Measurements from ENCODE around the gene KIF15.
A peak's percentile ranks its signal among the peaks of the same experiment; 100 is the strongest.
"Not testable (repeated sequence)": the region's sequence is repeated elsewhere in the genome, so short reads cannot be mapped to it uniquely, and the experiment has no call there.

KIF15 gene

GRCh38 chr3:44831232-44831631 is 69.6 kb downstream of the KIF15 start:
- Histone ChIP-seq H3K27me3 (ENCODE audit: control insufficient read depth, insufficient read depth, low read length) (no peaks in the 10 kb centered on the region), H3K36me3 (ENCODE audit: control insufficient read depth, low read depth, low read length) (peaks cover 47% of the 10 kb centered on the region), H3K4me3 (ENCODE audit: low read length) (no peak overlapping the region), H3K4me1 (ENCODE audit: control insufficient read depth, low read depth, low read length) (no peaks in the 10 kb centered on the region), H3K27ac (ENCODE audit: low read length) (no peak overlapping the region), H3K9me3 (ENCODE audit: control insufficient read depth, low read depth, low read length) (no peaks in the 10 kb centered on the region), H3K9ac (ENCODE audit: low read length) (no peak overlapping the region)

DNA sequence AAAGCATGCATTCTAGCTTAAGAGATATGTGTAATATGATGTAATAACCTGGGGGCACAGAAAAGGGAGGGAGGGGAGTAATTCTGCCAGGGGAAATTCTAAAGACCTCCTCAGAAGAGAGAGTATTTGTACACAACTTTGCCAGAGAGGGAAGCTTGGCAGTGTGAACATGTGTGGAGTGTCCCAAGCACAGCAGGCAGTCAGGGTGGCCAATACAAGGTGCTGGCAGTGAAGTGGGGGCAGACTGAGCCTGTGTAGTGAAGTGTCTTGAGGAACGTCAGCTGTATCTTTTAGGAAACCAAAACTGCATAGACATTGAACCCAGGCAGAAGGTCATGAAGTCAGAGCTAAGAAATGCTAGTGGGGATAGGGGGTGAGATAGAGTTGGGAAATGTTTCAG is 70.4 kb downstream of the KIF15 start:
- Histone ChIP-seq H3K4me3 (ENCODE audit: low read length) (no peak overlapping the region), H3K27ac (ENCODE audit: low read length) (no peak overlapping the region), H3K9me3 (ENCODE audit: control insufficient read depth, low read depth, low read length) (no peaks in the 10 kb centered on the region), H3K27me3 (ENCODE audit: control insufficient read depth, insufficient read depth, low read length) (no peaks in the 10 kb centered on the region), H3K36me3 (ENCODE audit: control insufficient read depth, low read depth, low read length) (peaks cover 46% of the 10 kb centered on the region), H3K4me1 (ENCODE audit: control insufficient read depth, low read depth, low read length) (no peaks in the 10 kb centered on the region), H3K9ac (ENCODE audit: low read length) (no peak overlapping the region)

- Histone ChIP-seq H3K4me3 (ENCODE audit: low read length) (no peak overlapping the region), H3K4me1 (ENCODE audit: control insufficient read depth, low read depth, low read length) (no peaks in the 10 kb centered on the region), H3K9ac (ENCODE audit: low read length) (no peak overlapping the region), H3K36me3 (ENCODE audit: control insufficient read depth, low read depth, low read length) (peaks cover 48% of the 10 kb centered on the region), H3K27ac (ENCODE audit: low read length) (no peak overlapping the region), H3K9me3 (ENCODE audit: control insufficient read depth, low read depth, low read length) (no peaks in the 10 kb centered on the region), H3K27me3 (ENCODE audit: control insufficient read depth, insufficient read depth, low read length) (no peaks in the 10 kb centered on the region)
Observed at GRCh38 chr3:44832965-44833364, 71.4 kb downstream of the KIF15 start.

GRCh38 chr3:44833394-44833793 is 71.8 kb downstream of the KIF15 start:
- H3K36me3 ChIP-seq (ENCODE audit: control insufficient read depth, low read depth, low read length): peaks cover 48% of the 10 kb centered on the region

GRCh38 chr3:44835684-44836083 is 74.1 kb downstream of the KIF15 start:
- Histone ChIP-seq H3K4me3 (ENCODE audit: low read length) (no peak overlapping the region), H3K27me3 (ENCODE audit: control insufficient read depth, insufficient read depth, low read length) (no peaks in the 10 kb centered on the region), H3K9me3 (ENCODE audit: control insufficient read depth, low read depth, low read length) (no peaks in the 10 kb centered on the region), H3K9ac (ENCODE audit: low read length) (no peak overlapping the region), H3K36me3 (ENCODE audit: control insufficient read depth, low read depth, low read length) (peaks cover 54% of the 10 kb centered on the region), H3K27ac (ENCODE audit: low read length) (no peak overlapping the region), H3K4me1 (ENCODE audit: control insufficient read depth, low read depth, low read length) (no peaks in the 10 kb centered on the region)

More at GRCh38 chr3:44833394-44833793, 71.8 kb downstream of the KIF15 start:
- no peaks in the 10 kb centered on the region for H3K27me3 ChIP-seq (ENCODE audit: control insufficient read depth, insufficient read depth, low read length)
- no peaks in the 10 kb centered on the region for H3K9me3 ChIP-seq (ENCODE audit: control insufficient read depth, low read depth, low read length)
- H3K4me1 ChIP-seq (ENCODE audit: control insufficient read depth, low read depth, low read length): no peaks in the 10 kb centered on the region
- H3K27ac ChIP-seq (ENCODE audit: low read length): no peak overlapping the region
- no peak overlapping the region for H3K4me3 ChIP-seq (ENCODE audit: low read length)
- H3K9ac ChIP-seq (ENCODE audit: low read length): no peak overlapping the region

GRCh38 chr3:44842376-44842775 is 80.8 kb downstream of the KIF15 start:
- Histone ChIP-seq H3K9me3 (ENCODE audit: control insufficient read depth, low read depth, low read length) (no peaks in the 10 kb centered on the region), H3K27me3 (ENCODE audit: control insufficient read depth, insufficient read depth, low read length) (no peaks in the 10 kb centered on the region), H3K4me1 (ENCODE audit: control insufficient read depth, low read depth, low read length) (no peaks in the 10 kb centered on the region), H3K27ac (ENCODE audit: low read length) (no peak overlapping the region), H3K36me3 (ENCODE audit: control insufficient read depth, low read depth, low read length) (peaks cover 77% of the 10 kb centered on the region), H3K9ac (ENCODE audit: low read length) (no peak overlapping the region), H3K4me3 (ENCODE audit: low read length) (no peak overlapping the region)

DNA sequence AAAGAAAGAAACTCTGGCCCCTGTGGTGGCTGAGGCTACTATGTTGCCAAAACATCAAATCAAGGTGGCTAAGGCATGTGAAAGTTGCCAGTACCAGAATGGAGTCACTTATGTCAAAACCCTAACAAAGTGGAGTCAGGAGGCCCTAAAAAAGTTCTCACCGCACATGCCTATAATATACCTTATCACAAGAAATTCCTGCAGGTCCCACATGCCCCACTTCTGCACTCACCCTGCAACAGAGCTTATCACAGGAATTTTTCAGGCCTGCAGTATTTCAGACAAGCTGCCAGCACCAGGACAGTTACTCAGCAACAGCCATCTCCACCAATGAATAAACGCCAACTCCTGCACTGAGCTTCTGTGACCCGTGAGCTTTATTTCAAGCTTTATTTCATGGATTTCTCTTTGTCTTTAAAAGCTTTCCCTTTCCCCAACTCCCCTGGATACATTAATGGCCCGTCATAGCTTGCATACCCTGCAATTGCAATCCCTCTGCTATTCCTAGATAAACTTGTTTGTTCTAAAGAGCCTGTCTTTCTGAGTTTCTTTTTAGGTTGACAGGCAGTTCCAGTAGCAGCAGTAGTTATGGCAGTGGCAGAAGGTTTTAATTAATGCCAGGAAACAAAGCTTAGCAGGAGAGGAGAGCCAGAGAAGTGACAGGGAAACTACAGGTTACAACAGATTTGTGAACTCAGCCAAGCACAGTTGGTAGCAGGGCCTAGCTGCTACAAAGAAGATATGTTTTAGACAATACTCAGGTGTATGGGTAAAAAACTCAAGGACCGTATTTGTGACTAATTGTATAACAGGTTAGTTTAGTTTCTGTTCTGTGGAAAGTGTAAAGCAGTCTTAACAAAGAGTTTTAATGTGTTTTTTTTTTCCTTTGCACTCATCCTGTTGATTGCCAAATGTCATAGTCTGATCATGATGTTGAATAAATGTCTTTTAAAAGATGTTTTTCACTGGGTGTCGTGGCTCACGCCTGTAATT is 84.2 kb downstream of the KIF15 start:
- H3K36me3 ChIP-seq (ENCODE audit: control insufficient read depth, low read depth, low read length): peaks cover 61% of the 10 kb centered on the region
- H3K4me3 ChIP-seq (ENCODE audit: low read length): no peak overlapping the region
- no peaks in the 10 kb centered on the region for H3K9me3 ChIP-seq (ENCODE audit: control insufficient read depth, low read depth, low read length)
- no peak overlapping the region for H3K9ac ChIP-seq (ENCODE audit: low read length)
- no peaks in the 10 kb centered on the region for H3K4me1 ChIP-seq (ENCODE audit: control insufficient read depth, low read depth, low read length)
- no peak overlapping the region for H3K27ac ChIP-seq (ENCODE audit: low read length)
- no peaks in the 10 kb centered on the region for H3K27me3 ChIP-seq (ENCODE audit: control insufficient read depth, insufficient read depth, low read length)

GRCh38 chr3:44848634-44849033 is 87.0 kb downstream of the KIF15 start:
- Histone ChIP-seq H3K27me3 (ENCODE audit: control insufficient read depth, insufficient read depth, low read length) (no peaks in the 10 kb centered on the region), H3K9ac (ENCODE audit: low read length) (no peak overlapping the region), H3K27ac (ENCODE audit: low read length) (no peak overlapping the region), H3K4me1 (ENCODE audit: control insufficient read depth, low read depth, low read length) (no peaks in the 10 kb centered on the region), H3K9me3 (ENCODE audit: control insufficient read depth, low read depth, low read length) (no peaks in the 10 kb centered on the region), H3K4me3 (ENCODE audit: low read length) (no peak overlapping the region), H3K36me3 (ENCODE audit: control insufficient read depth, low read depth, low read length) (peaks cover 63% of the 10 kb centered on the region)

DNA sequence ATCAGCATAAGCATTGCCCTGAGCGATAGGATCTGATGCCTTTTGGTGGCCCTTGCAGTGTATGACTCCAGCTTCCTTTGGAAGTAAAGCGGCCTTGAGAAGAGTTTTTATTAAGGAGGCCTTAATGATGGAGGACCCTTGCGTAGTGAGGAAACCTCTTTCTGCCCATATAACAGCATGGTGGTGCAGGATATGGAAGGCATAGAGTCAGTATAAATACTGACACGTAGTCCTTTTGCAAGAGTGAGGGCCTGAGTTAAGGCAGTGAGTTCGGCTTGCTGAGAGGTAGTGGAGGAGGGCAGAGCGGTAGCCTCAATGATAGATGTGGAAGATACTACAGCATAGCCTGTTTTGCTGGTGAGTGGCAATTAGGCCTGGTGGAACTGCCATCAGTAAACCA is 95.1 kb downstream of the KIF15 start:
- not testable (repeated sequence) for H3K27ac ChIP-seq (ENCODE audit: low read length); H3K27me3 ChIP-seq (ENCODE audit: control insufficient read depth, insufficient read depth, low read length); H3K4me1 ChIP-seq (ENCODE audit: control insufficient read depth, low read depth, low read length); H3K9me3 ChIP-seq (ENCODE audit: control insufficient read depth, low read depth, low read length); H3K9ac ChIP-seq (ENCODE audit: low read length); H3K4me3 ChIP-seq (ENCODE audit: low read length)
- H3K36me3 ChIP-seq (ENCODE audit: control insufficient read depth, low read depth, low read length): peaks cover 25% of the 10 kb centered on the region

DNA sequence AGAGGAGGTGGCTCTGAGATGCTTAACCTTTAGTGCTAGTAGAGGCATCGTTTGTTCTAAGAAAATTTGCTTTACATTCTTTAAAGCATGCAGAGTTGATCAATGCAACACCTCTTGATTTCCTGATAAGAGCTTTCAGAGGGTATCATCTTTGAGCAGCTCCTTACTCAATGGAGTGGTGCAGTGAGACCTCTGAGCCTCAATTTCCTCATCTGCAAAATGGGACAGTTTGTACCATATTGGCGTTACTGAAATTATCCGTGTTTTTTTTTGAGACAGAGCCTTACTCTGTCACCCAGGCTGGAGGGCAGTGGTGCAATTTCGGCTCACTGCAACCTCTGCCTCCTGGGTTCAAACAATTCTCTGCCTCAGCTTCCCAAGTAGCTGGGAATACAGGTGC is 98.5 kb downstream of the KIF15 start:
- Histone ChIP-seq H3K4me1 (ENCODE audit: control insufficient read depth, low read depth, low read length) (peaks cover 6% of the 10 kb centered on the region), H3K36me3 (ENCODE audit: control insufficient read depth, low read depth, low read length) (peaks cover 2% of the 10 kb centered on the region), H3K4me3 (ENCODE audit: low read length) (no peak overlapping the region), H3K9me3 (ENCODE audit: control insufficient read depth, low read depth, low read length) (no peaks in the 10 kb centered on the region), H3K27me3 (ENCODE audit: control insufficient read depth, insufficient read depth, low read length) (no peaks in the 10 kb centered on the region), H3K9ac (ENCODE audit: low read length) (no peak overlapping the region), H3K27ac (ENCODE audit: low read length) (no peak overlapping the region)

DNA sequence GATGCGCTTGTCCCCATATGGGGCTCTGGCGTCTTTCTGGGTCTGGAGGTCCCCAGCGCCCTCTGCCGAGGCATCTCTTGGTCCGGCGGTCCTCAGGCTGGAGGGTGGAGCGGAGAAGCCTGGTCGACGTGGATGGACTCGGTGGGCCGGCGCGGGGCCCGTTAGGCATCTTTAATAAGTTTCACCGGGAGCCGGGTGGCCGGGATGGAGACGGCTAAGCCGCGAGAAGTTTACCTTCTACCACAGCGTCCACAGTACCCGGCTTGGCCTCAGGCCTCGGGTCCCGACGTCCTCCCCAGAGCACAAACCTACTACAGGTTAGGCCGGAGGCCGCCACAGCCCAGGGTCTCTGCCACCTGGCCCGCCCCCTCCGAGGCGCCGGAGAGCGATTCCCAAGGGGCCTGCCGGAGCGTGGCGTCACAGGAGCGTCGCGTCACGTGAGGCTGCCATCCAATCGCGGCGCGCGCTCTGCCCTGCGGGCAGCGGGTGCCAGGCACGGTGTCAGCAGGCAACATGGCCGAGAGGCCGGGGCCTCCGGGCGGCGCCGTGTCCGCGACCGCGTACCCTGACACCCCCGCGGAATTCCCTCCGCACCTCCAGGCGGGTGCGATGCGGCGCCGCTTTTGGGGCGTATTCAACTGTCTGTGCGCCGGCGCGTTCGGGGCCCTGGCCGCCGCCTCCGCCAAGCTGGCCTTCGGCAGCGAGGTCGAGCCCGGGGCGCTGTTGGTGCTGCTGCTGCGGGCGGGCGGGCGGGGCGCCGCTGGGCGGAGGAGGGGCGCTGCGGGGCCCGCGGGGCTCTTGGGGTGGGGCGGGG is 100.0 kb downstream of the KIF15 start, which contains the start of gene TMEM42:
TSS of gene TMEM42 (plus strand) at position 501 of the 814 bp plus-strand sequence. CDS start at position 514, 13 bp downstream.
- H3K27ac ChIP-seq (ENCODE audit: low read length): no peak within 1 kb of the TSS

More for the DNA sequence above, 100.0 kb downstream of the KIF15 start, which contains the start of gene TMEM42:
- no peaks in the 10 kb centered on the region for H3K27me3 ChIP-seq (ENCODE audit: control insufficient read depth, insufficient read depth, low read length)
- no peaks in the 10 kb centered on the region for H3K9me3 ChIP-seq (ENCODE audit: control insufficient read depth, low read depth, low read length)
- peak within 1 kb of the TSS; percentile 79 for H3K4me3 ChIP-seq (ENCODE audit: low read length)
- H3K9ac ChIP-seq (ENCODE audit: low read length): peak within 1 kb of the TSS; percentile 65
- H3K4me1 ChIP-seq (ENCODE audit: control insufficient read depth, low read depth, low read length): peaks cover 6% of the 10 kb centered on the region
- H3K36me3 ChIP-seq (ENCODE audit: control insufficient read depth, low read depth, low read length): peaks cover 5% of the 10 kb centered on the region

All from iPS-18a (cell line).